22Rv1 (cell line): ENCODE data around the gene NCOR1.

Experiments
- H3K27ac ChIP-seq: fragments of 450-650 bp; 2 replicates; pipeline ENCODE4 v1.5.1; 2017
- CTCF ChIP-seq: fragments of 450-650 bp; IDR thresholded peaks from 2 replicates; pipeline ENCODE4 v1.5.1; 2017; ENCODE audit warnings: mild to moderate bottlenecking
- ZFX ChIP-seq: fragments of 450-650 bp; IDR thresholded peaks from 2 replicates; pipeline ENCODE4 v1.6.1; 2017; ENCODE audit warnings: antibody characterized with exemption, borderline replicate concordance

NCOR1 gene

GRCh38 chr17:16052486-16052885, 162.8 kb downstream of the NCOR1 start:
- no peak overlapping the region for H3K27ac ChIP-seq
- TF ChIP-seq ZFX = no peak
- no peak for TF ChIP-seq CTCF

- no peak overlapping the region for H3K27ac ChIP-seq
- no peak for TF ChIP-seq ZFX
- TF ChIP-seq CTCF = no peak
These were observed 164.5 kb downstream of the NCOR1 start for GRCh38 chr17:16050844-16051243.

- H3K27ac ChIP-seq = no peak overlapping the region
- TF ChIP-seq CTCF (no peak), ZFX (no peak)
These were observed 166.4 kb downstream of the NCOR1 start for GRCh38 chr17:16048811-16049449.

- no peak overlapping the region for H3K27ac ChIP-seq
- TF ChIP-seq CTCF (no peak), ZFX (no peak)
These were observed 168.4 kb downstream of the NCOR1 start for GRCh38 chr17:16046966-16047365.

- no peak overlapping the region for H3K27ac ChIP-seq
- TF ChIP-seq CTCF (no peak), ZFX (no peak)
These were observed 170.8 kb downstream of the NCOR1 start for GRCh38 chr17:16044487-16044886.

- no peak overlapping the region for H3K27ac ChIP-seq
- no peak for TF ChIP-seq ZFX
- TF ChIP-seq CTCF = no peak
These were observed 174.6 kb downstream of the NCOR1 start for GRCh38 chr17:16040710-16041251.

GRCh38 chr17:16037636-16038035, 177.7 kb downstream of the NCOR1 start:
- 0 out of 2 replicates have a peak overlapping the region, but pooled peaks have one; percentile 1 for H3K27ac ChIP-seq
- no peak for TF ChIP-seq CTCF
- TF ChIP-seq ZFX = no peak
